Dermis blood vessel endothelial cell (primary cell): ENCODE results near the gene CHRNA4. TPM values are rescaled to one million over a fixed set of nuclear protein-coding genes. Genes with fewer than 3 reads are reported as not detected.
"Not testable (repeated sequence)": the region's sequence is repeated elsewhere in the genome, so short reads cannot be mapped to it uniquely, and the experiment has no call there.

Experiments
- DNase-seq: peaks from one replicate; pipeline ENCODE4 v3.0.0; 2010
- total RNA-seq: library from RNA; depleted of rRNA; stranded (reverse); fragments of >200 nt; gene quantifications from 2 replicates; pipeline ENCODE4 v1.2.3, GENCODE V29; 2014

The CHRNA4 gene
- total RNA-seq, 1 donor from 2014 or later: not detected

- no peak for DNase-seq
Measured at GRCh38 chr20:63397155-63397843, 36.1 kb upstream of the CHRNA4 start.

GRCh38 chr20:63396300-63396699, 35.2 kb upstream of the CHRNA4 start:
- no peak for DNase-seq

- no peak for DNase-seq
Measured at GRCh38 chr20:63395723-63396122, 34.6 kb upstream of the CHRNA4 start.

- DNase-seq: no peak
Measured at GRCh38 chr20:63394920-63395455, 33.8 kb upstream of the CHRNA4 start.

DNA sequence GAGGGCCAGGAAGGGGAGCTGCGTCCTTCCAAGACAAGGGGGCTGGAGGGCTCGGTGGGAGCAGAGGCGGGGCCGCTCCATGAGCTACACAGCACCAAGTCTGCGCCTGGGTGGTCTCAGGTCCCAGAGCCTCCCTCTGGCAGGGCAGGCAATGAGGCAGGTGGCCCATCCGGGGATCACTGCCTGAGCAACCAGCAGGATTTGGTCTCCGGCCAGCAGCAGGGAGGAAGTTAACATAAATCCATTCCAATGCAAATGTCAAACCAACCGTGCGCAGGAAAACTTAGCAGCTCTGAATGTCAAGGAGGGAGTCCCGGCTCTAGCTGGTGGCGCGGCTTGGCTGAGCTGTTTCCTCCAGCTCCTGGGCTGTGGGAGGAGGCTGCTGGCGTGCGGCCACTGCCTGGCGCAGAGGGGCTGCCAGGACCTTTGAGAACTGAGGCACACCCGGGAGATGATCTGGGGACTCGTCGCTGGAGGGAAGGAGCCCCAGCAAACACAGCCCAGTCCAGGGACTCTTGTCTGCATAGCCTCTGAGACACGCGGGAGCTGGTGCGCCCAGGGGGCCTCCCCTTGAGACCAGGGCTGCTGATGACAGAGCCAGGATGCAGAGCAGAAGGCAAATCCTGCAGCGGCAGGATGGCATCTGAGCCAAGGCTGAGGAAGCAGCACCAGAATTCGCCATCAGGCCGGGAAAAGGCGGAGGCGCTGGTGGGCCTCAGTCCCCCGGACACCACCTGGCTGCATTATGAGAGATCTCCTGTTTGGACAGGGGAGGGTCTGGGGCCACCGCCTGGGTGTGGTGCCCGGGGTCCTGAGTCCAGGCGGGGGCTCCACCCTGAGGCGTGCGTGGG, 33.1 kb upstream of the CHRNA4 start:
- DNase-seq: no peak

- no peak for DNase-seq
Measured at GRCh38 chr20:63393566-63393965, 32.4 kb upstream of the CHRNA4 start.

DNA sequence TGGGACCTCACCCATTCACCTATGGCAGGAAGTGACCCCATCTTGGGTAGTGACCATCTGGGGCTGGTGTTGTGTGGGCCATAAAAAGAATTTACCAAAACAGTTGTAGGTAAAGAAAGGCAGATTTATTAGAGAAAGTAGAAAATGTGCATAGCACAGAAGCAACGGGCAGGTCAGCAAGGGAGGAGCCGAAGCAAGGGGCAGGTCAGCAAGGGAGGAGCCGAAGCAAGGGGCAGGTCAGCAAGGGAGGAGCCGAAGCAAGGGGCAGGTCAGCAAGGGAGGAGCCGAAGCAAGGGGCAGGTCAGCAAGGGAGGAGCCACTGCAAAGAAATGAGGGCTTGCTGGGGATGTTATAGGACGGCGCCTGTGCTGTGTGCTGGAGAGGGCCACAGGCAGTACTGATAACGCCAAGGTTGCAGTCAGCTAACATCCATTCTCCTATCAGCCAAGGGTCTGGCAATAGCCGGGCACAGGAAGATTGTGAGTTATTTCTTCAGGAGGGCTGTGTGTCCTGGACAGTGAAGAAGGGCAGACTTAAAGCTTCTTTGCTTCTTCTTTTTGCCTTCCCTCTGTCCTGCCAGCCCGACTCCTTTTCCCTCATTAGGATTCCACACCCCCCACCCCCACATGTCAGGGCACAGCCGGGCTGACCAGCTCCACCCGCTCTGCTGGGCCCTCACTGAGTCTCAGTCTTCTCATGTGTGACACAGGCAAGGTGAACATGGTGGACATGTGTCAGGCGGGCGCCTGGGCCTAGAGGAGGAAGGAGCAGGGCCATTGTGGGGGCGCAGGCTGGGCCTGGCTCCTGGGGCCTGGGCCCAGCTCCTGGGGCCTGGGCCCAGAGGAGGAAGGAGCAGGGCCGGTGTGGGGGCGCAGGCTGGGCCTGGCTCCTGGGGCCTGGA, 31.6 kb upstream of the CHRNA4 start:
- no peak for DNase-seq

DNA sequence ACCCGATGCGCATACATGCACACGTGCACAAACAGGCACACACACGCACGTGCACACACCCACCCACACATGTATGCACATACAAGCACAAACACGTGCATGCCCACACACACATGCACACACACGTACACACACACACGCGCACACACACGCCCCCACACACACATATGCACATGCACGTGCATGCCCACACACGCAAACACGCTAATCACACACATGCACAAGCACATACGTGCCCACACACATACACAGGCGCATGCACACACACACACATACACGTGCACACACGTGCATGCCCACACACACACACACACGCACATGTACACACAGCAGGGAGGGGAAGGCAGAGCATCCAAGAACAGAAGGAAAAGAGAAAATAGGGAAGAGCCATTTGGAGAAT, 26.8 kb upstream of the CHRNA4 start:
- DNase-seq: no peak

- no peak for DNase-seq
Measured at GRCh38 chr20:63387393-63387792, 26.2 kb upstream of the CHRNA4 start.

DNA sequence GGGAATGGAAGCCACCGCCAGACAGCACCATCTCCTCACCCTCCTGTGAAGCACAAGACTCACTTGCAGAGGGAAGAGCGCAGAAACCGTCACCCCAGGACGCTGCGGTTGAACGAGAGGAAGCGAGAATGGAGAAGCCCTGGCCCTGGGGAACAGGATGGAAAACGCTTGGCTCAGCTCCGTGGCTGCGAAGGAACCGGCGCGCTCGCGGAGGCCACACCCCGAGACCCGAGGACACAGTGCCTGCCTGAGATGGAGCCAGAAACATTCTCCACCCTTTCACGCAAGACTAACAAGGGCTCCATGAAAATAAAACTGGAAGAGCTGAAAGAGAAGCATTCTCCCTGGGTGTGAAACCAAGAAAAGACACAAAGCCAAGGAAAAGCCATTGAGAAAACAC, 25.3 kb upstream of the CHRNA4 start:
- DNase-seq: no peak

- DNase-seq: no peak
Measured at GRCh38 chr20:63385819-63386218, 24.7 kb upstream of the CHRNA4 start.

GRCh38 chr20:63384336-63384735, 23.2 kb upstream of the CHRNA4 start:
- DNase-seq: no peak

- DNase-seq: no peak
Measured at GRCh38 chr20:63383556-63383955, 22.4 kb upstream of the CHRNA4 start.

DNA sequence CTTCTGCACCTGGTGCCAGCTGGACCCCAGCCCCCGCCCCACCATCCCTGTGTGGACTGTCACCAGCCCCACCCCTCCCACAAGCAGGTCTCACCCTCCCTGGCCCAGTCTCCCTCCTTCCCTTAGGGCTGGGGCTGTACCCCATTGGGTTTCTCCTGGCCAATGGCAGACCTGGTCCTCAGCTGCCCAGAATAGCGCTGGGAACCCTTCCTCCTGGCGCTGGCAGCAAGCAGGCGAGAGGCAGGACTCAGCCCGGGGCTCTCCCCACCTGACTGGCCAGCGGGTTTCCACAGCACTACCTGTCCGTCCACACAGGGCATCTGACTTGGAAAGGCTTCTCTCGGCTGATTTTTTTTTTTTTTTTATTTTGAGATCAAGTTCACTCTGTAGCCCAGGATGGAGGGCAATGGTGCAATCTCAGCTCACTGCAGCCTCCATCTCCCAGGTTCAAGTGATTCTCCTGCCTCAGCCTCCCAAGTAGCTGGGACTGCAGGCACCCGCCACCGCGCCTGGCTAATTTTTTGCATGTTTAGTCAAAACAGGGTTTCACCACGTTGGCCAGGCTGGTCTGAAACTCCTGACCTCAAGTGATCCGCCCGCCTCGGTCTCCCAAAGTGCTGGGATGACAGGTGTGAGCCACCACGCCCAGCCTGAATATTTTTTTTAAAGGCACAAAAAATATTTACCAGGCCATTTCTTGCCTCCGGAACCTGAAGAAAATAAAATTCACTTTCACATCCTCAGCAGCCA, 21.6 kb upstream of the CHRNA4 start:
- no peak for DNase-seq

DNA sequence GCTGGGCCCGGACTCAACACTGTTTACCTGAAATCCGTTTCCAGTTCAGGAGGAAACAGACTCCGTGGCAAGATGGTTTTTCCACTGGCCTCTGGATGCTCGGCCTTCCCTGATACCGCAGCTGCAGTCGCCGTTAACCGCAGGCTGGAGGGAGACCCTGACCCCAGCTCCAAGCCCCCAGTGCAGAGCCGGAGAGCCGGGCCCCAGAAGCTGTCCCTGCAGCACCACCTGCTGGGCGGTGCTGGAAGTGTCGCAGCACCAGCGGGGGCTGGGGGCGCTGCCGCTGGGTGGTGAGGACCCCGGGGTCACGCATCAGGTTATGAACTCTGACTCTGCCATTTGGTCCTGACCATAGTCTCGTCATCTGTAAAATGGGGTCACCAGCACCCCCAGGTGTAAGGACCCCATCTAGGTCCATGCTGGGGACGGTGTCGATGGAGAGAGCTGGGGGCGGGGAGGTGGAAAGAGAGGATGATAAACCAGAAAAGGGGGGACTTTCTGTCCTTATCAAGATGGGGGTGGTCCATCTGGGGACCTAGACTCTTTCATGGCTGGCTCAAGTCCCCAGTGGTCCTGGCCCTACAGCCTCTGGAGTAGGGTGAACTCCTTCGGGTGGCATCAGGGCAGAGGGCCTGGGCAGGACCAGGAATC, 20.8 kb upstream of the CHRNA4 start:
- peak; percentile 28 for DNase-seq

DNA sequence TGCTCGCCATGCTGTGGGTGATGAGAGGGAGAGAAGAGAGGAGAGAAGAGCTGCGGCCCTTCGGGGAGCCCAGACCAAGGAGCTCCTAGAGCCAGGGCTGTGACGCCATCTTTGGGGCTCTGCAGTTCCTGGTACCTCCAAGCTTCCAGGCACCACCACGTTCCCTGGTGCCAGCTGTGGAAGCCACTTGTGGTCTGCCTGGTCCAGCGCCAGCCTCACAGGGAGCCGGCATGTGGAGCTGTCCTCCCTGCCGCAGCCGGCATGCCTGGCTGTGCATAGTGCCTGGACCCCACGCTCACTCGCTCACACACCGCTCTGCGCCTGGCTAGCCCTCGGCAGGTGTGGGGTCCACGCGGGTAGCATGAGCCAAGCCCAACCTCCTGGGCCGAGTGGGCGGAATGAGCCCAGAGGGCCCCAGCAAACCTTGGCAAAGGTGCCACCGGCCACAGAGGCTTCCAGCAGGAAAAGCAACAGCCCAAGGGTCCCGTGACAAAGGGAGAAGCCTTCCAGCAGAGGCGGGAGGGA, 19.3 kb upstream of the CHRNA4 start:
- DNase-seq: no peak

GRCh38 chr20:63379872-63380271, 18.7 kb upstream of the CHRNA4 start:
- DNase-seq: not testable (repeated sequence)

DNA sequence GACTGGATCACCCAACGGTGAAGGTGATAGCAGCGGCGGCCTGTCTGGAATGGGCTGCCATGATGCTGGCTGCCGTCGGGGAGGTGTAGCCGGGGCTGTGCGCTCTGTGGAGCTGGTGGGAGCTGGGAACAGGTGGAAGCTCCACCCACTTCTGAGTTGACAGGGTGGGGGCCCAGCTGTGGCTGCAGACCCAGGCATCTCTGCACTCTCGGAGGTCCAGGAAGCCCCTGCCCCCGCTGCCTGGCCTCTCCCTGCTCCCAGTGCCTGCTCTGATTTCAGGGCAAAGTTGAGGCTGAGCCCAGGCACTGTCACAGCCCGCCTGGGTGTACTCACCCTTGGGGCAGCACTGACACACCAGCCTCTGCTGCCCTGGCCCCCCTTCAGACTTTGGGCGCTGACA, 18.1 kb upstream of the CHRNA4 start:
- no peak for DNase-seq

GRCh38 chr20:63378626-63379025, 17.5 kb upstream of the CHRNA4 start:
- no peak for DNase-seq

DNA sequence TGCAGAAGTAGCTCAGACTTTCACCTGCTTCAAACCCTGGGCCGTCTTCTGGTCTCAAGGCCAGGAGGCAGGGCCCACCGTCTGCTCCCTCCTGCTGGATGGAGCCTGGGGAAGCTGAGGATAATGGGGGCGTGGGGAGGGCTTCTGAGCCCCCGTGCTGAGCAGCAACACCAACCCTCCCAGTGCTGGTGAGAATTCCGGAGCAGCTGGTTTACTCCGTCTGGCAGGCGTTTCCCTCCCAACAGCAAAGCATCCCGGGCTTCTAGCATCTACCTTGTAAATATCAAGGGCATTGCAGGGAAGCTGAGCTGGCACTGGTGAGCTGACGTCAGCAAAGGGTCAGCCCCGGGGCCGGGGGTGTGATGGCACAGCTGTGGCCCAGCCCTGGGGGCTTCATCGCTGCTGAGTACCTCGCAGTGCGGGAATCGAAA, 16.8 kb upstream of the CHRNA4 start:
- DNase-seq: no peak

GRCh38 chr20:63377256-63377941, 16.2 kb upstream of the CHRNA4 start:
- DNase-seq: no peak
